OCI-LY3 (cell line): ENCODE results near the gene FRMPD2.

Source experiments
- H2AFZ ChIP-seq: fragments of 200-600, 300-600 bp; shearing (Covaris generic); 2 replicates; pipeline ENCODE4 v1.6.0; 2014; ENCODE audit warnings: antibody characterized with exemption, low read depth, low read length
- H3K27ac ChIP-seq: fragments of 200-600, 300-600 bp; sonication (generic); 2 replicates; pipeline ENCODE4 v1.5.1; 2014; ENCODE audit warnings: mild to moderate bottlenecking, low read length, moderate library complexity, mixed read lengths
- H3K27me3 ChIP-seq: fragments of 200-600, 300-600 bp; sonication (generic); 2 replicates; pipeline ENCODE4 v1.6.1; 2014; ENCODE audit warnings: low read depth, low read length, mixed read lengths
- H3K36me3 ChIP-seq: fragments of 200-600, 300-600 bp; sonication (generic); replicated peaks from 2 replicates; pipeline ENCODE3; 2014; ENCODE audit warnings: low read depth, low read length, mixed read lengths
- H3K4me1 ChIP-seq: fragments of 300-600, 200-600 bp; sonication (generic); 2 replicates; pipeline ENCODE4 v1.6.1; 2014; ENCODE audit warnings: low read length, mixed read lengths
- H3K4me2 ChIP-seq: fragments of 200-600, 300-600 bp; sonication (generic); 2 replicates; pipeline ENCODE4 v1.6.1; 2014; ENCODE audit warnings: low read length, mixed read lengths
- H3K4me3 ChIP-seq: fragments of 300-600, 200-600 bp; sonication (generic); 2 replicates; pipeline ENCODE4 v1.5.1; 2014; ENCODE audit warnings: antibody characterized with exemption, mild to moderate bottlenecking, low read length, moderate library complexity
- H3K79me2 ChIP-seq: fragments of 300-600, 200-600 bp; shearing (Covaris generic); 2 replicates; pipeline ENCODE4 v1.6.1; 2014; ENCODE audit warnings: mild to moderate bottlenecking, low read length, mixed read lengths
- H3K9ac ChIP-seq: fragments of 300-600, 200-600 bp; shearing (Covaris generic); 2 replicates; pipeline ENCODE4 v1.6.0; 2014; ENCODE audit warnings: mild to moderate bottlenecking, low read length, moderate library complexity
- H3K9me3 ChIP-seq: fragments of 200-600, 300-600 bp; shearing (Covaris generic); 2 replicates; pipeline ENCODE4 v1.6.1; 2014; ENCODE audit warnings: low read length, mixed read lengths; ENCODE audit not compliant: insufficient read depth
- H4K20me1 ChIP-seq: fragments of 200-600, 300-600 bp; sonication (generic); 2 replicates; pipeline ENCODE4 v1.6.1; 2016; ENCODE audit warnings: low read length, mixed read lengths; ENCODE audit not compliant: insufficient read depth
- CTCF ChIP-seq: fragments of 200-600, 300-600 bp; sonication (generic); IDR thresholded peaks from 2 replicates; pipeline ENCODE4 v1.5.1; 2014; ENCODE audit warnings: antibody characterized with exemption, low read length, low read depth
- EZH2phosphoT487 ChIP-seq: fragments of 200-600 bp; shearing (Covaris generic); IDR thresholded peaks from 2 replicates; pipeline ENCODE4 v1.6.1; 2018; ENCODE audit warnings: antibody characterized with exemption, mixed run types, low read depth

The FRMPD2 gene

DNA sequence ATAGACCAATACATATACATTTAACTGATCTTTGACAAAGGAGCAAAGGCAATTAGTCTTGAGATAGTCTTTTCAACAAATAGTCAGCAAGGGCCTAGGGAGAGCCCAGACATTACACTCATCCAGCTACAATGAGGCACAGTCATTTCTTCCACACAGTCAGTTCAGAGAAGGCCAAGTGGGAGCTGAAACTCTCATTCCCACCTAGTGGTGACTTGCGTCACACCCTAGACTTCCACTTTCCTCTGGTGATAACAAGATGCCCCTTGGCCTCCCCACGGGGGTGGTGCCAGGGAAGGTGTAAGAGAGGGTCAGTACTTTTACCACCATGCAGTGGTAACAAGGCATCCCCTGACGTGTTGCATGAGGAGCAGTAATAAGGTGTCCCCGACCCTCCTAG, 8.0 kb downstream of the FRMPD2 start:
- no peaks in the 10 kb centered on the region for H3K36me3 ChIP-seq
- H3K79me2 ChIP-seq = no peaks in the 10 kb centered on the region
- H3K9ac ChIP-seq = no peak overlapping the region
- TF ChIP-seq EZH2phosphoT487 (no peak), CTCF (no peak)
- H4K20me1 ChIP-seq = no peaks in the 10 kb centered on the region
- no peak overlapping the region for H3K4me2 ChIP-seq
- no peak overlapping the region for H2AFZ ChIP-seq
- H3K4me3 ChIP-seq = no peak overlapping the region
- H3K4me1 ChIP-seq = no peaks in the 10 kb centered on the region
- H3K27me3 ChIP-seq = no peaks in the 10 kb centered on the region
- H3K9me3 ChIP-seq = no peaks in the 10 kb centered on the region
- H3K27ac ChIP-seq = no peak overlapping the region

DNA sequence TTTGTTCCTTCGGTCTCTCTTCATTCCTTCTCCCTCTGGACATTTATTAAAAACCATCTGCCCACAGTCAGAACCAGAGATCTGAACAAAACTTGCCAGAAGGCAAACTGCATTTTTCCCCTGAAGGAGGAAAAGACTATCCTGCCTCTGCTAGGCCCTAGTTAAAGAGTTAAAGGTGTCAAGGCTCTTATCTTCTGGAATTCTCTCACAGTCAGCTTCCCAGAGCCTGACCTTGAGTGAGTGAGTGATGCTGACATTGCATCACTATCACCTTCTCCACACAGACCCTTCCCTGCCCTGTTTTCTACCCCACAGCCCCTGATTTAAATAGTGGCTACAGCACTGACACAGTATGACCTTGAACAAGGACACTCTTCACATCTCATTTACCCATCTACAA, 16.4 kb downstream of the FRMPD2 start:
- TF ChIP-seq CTCF = no peak
- TF ChIP-seq EZH2phosphoT487 = no peak

GRCh38 chr10:48257407-48257961, 17.0 kb downstream of the FRMPD2 start:
- no peak overlapping the region for H3K27ac ChIP-seq
- no peaks in the 10 kb centered on the region for H3K36me3 ChIP-seq
- TF ChIP-seq CTCF = no peak
- no peak for TF ChIP-seq EZH2phosphoT487
- H3K9ac ChIP-seq = no peak overlapping the region
- H3K9me3 ChIP-seq = no peaks in the 10 kb centered on the region
- H3K27me3 ChIP-seq = no peaks in the 10 kb centered on the region
- no peaks in the 10 kb centered on the region for H3K79me2 ChIP-seq
- no peaks in the 10 kb centered on the region for H4K20me1 ChIP-seq
- H3K4me1 ChIP-seq = no peaks in the 10 kb centered on the region
- H3K4me3 ChIP-seq = no peak overlapping the region
- H3K4me2 ChIP-seq = no peak overlapping the region
- no peak overlapping the region for H2AFZ ChIP-seq

More for the DNA sequence above, 16.4 kb downstream of the FRMPD2 start:
- Histone ChIP-seq H3K4me2 (no peak overlapping the region), H3K9ac (no peak overlapping the region), H4K20me1 (no peaks in the 10 kb centered on the region), H3K4me3 (no peak overlapping the region), H3K36me3 (no peaks in the 10 kb centered on the region), H3K27me3 (no peaks in the 10 kb centered on the region), H3K4me1 (no peaks in the 10 kb centered on the region), H3K27ac (no peak overlapping the region), H2AFZ (no peak overlapping the region), H3K79me2 (no peaks in the 10 kb centered on the region), H3K9me3 (no peaks in the 10 kb centered on the region)

DNA sequence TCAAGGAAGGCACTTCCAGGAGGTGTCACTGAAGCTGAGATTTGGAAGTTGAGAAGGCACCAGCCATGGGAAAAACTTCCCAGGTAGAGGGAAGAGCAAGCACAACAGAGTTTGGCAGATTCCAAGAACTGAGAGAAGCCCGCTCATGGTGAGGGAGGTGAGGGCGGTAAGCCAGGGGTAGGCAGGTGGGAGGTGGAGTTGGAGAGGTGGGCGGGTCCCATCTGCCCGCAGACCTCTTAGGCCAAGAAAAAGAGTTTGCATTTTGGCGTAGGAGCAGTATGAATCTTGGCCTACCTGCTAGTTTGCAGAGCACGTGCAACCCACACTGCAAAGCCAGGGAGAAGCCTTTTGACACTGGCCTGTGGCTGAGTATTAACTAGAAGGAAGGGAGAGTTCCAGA, 18.8 kb downstream of the FRMPD2 start:
- no peak overlapping the region for H3K27ac ChIP-seq
- H3K27me3 ChIP-seq = no peaks in the 10 kb centered on the region
- no peaks in the 10 kb centered on the region for H3K9me3 ChIP-seq
- H3K9ac ChIP-seq = no peak overlapping the region
- H4K20me1 ChIP-seq = no peaks in the 10 kb centered on the region
- H3K4me3 ChIP-seq = no peak overlapping the region
- H3K79me2 ChIP-seq = no peaks in the 10 kb centered on the region
- no peak overlapping the region for H2AFZ ChIP-seq
- no peak for TF ChIP-seq EZH2phosphoT487
- no peak for TF ChIP-seq CTCF
- H3K36me3 ChIP-seq = no peaks in the 10 kb centered on the region
- H3K4me1 ChIP-seq = no peaks in the 10 kb centered on the region
- H3K4me2 ChIP-seq = no peak overlapping the region
